GM18508 (cell line): ENCODE data around the gene COLEC12.

Experiments used
- ATAC-seq: cut with Tn5 transposase; IDR thresholded peaks from one replicate; pipeline ENCODE4 v1.9.1; 2021; ENCODE audit warnings: moderate number of reproducible peaks; ENCODE audit not compliant: insufficient read depth, unreplicated experiment

Gene COLEC12

GRCh38 chr18:392928-393573 is 107.5 kb downstream of the COLEC12 start:
- no peak for ATAC-seq

GRCh38 chr18:390741-391478 is 109.6 kb downstream of the COLEC12 start:
- no peak for ATAC-seq

DNA sequence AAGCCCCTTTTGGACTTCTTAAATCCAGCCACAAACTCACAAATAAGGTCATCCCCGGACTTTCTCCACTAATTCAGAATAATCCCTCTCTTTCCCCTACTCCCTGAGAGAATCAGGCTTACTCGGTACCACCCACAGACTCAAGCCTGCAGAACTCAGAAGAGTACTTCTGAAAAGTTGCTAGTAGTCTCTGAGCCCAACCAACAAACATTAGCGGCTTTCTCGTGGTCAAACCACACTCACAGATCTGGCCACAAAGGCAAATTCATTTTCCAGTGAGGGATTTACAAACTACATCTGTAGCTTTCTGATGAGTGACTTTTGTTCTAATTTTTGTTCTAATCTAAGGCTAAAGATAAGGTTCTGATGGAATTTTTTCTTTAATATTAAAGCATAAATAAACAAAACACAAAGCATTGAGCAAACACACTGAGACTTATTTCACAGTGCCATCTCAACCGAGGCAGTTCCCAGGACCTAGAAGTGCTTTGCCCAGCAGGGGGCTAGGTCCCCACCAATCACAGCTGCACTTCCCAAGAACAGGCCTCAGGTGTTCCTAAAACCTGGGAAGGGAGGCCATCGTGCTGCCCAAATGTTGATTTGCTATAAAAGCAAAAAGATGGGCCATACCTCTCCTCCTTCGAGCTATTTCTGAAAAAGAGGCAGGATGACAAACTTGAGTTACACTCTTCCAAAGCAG is 110.7 kb downstream of the COLEC12 start:
- no peak for ATAC-seq

DNA sequence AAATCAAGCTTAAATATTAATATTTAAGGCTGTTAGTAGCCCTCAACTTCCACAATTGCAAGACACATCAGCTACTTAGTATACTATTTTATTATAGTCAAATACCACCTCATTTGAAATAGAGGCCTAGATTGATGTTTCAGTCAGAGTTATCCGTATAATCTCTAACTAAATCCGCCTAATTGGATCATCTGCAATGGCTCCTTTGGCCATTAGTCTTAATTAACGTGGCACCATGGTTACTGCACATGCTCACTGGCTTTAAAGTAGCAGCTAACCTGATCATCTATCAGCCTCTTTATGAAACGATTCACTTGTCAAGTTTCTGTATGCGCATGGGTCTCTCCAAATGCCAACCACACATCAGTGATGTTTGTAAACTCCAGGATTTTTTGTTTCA is 112.3 kb downstream of the COLEC12 start:
- ATAC-seq, result no peak

GRCh38 chr18:386994-387393 is 113.5 kb downstream of the COLEC12 start:
- ATAC-seq, result no peak

DNA sequence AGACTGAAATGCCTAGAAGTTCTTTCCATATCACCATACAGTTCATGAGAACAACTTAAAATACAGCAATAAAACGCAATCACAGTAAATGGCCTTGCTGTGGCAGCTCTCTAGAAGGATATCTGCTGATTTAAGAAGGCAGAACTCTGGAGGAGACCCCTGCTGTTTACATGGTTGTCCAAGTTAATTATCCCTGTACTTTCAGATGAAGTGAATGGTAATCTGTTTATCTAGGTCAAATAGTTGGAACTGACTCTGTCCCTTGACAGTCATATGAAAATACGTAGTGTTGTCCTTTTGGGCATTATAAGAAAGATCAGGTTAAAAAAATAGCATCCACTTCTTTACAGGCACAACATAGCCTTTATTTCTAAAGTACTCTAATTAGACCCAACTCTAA is 115.6 kb downstream of the COLEC12 start:
- no peak for ATAC-seq

- no peak for ATAC-seq
These were observed 117.4 kb downstream of the COLEC12 start for GRCh38 chr18:383135-383534.

DNA sequence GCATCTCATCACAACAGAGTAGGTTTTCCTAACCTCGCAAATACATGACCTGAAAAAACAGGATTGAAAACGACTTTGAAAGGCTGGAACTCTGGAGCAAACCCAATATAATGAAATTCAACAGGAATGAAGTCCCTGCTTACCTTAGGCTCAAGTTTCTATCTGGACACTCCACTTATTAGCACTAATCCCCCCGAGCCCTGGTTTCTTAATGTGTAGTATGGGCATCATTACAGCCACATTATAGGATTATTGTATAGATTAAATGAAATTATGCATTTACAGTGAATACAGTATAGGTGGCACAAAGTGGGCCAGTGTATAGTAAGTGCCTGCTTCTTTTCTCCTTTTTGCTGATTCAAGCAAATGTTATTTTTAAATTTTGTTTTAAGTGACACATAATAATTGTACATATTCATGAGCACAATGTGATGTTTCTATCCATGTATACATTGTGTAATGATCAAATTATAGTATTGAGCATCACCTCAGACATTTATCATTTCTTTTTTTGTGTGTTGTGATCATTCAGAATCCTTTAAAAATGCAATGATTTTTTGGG is 118.0 kb downstream of the COLEC12 start:
- ATAC-seq, result no peak

DNA sequence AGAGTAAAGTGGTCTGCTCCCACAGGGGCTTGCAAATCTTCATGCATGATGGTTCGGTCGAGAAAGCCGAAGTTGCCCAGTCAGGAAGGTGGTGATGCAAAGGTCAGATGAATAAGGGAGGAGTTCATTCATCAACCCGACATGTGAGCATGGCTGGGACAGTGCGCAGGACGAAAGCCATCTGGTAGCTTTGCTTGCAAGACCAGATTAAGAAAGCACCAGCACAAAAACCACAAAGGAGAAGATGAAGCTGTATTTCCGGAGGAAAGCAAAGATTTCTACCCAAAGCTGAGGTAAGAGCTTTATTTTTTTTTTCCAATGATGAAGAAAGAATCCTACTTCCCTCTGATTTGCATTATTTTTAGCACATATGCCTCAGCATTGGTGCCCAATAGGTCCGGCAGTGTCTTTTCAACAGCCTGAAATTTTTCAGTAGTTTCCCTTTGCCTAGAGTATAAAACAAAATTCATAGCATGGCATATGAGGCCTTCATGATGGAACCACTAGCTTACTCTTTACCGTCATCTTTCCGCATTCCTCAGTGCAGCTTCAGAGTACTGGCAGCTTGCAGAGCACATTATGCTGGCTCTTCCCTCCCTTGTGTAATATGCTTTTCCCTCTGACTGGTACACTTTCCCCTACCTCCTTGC is 120.7 kb downstream of the COLEC12 start:
- ATAC-seq, result no peak

DNA sequence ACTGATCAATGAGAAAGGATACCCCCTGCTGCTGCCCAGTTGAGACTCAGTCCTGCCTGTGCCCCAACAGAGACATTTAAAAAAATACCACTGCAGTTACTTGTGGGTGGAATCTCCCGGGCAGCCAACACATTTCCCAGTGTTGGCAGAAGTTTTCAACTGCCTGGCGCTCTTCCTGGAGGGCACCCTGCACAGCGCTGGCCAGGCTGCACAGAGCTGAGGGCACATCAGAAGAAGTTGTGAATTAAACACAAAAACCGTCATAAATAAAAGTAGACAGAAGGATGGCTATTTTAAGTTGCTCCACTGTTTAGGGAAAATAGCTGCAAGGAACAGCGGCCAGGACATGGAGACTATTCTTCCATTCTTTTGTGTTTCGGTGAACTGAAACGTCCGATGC is 122.4 kb downstream of the COLEC12 start:
- ATAC-seq, result no peak

GRCh38 chr18:377088-377487 is 123.4 kb downstream of the COLEC12 start:
- ATAC-seq, result no peak

GRCh38 chr18:376311-376710 is 124.2 kb downstream of the COLEC12 start:
- no peak for ATAC-seq

- peak; percentile 50 for ATAC-seq
These were observed 125.8 kb downstream of the COLEC12 start for GRCh38 chr18:374721-375168.

GRCh38 chr18:373780-374179 is 126.7 kb downstream of the COLEC12 start:
- ATAC-seq, result no peak

GRCh38 chr18:371609-371982 is 128.9 kb downstream of the COLEC12 start:
- no peak for ATAC-seq

DNA sequence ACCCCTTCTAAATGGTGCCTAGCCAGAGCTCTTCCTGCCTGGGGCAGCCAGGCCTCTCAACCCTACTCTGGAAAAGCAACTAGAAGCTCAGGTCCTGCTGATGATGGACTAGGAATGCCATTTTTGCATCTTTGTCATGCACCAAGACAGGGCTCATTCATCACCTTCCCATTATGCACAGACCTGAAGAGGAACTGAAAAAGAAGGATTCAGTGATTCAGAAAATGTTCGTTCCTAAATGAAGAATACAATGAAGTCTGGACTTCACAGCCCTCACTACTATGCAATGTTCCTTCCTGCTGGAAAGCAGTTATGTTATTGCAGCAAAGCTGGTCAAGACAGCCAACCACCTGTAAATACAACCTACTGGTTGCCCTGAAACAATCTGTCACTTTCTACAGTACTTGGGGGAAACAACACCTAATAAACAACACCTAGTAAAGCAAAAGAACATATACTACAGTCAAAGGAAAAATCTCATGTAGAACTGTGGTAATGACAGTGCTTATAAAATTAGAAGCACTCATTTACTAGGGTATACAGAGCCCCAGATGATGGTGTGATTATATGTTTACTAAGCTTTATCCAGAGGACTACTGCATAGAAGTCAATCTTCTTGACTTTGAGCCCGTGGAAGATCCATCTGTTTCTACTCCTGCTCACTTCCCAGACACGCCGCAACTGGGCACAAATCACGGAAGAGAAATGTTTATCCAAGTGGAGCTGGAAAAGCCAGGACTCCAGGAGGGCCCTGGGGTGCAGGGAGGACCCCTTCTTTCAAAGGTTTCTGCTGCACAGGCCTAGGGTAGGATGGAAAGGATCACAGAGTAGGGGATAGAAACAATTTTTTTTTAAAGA is 129.5 kb downstream of the COLEC12 start:
- no peak for ATAC-seq

DNA sequence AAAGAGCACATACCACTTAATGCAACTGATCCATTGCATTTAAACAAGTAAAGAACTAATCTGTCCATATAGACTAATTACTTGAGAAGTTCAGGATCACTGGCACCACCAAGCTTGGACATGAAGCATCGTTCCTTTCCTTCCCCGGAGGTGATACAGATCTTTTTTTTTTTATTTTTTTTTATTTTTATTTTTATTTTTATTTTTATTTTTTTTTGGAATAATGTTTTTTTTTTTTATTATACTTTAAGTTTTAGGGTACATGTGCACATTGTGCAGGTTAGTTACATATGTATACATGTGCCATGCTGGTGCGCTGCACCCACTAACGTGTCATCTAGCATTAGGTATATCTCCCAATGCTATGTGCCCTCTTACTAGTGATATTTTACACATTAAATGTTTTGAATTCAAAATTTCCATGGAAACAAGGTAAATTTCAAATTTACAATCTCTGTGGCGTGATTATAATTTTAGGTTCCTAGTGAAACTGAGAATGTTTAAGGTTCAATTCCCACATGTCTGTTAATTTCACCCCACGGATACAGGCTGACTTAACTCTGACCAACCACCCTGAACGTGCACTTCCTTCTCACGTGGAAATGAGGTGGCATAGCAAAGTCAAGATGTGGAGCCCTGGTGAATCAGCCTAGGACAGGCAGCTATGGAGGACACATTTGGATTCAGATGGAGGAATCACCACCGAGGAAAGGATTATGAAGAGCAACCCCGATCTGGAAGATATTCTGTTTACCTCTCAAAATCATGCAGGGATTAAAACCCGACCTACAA is 131.1 kb downstream of the COLEC12 start:
- ATAC-seq, result no peak

- ATAC-seq, result no peak
These were observed 133.9 kb downstream of the COLEC12 start for GRCh38 chr18:366466-367061.

- no peak for ATAC-seq
These were observed 134.8 kb downstream of the COLEC12 start for GRCh38 chr18:365651-366050.
